ENCODE measurements around the gene TK2.

GRCh38 chr16:66462912-66463311, 87.0 kb downstream of the TK2 start:
- TF ChIP-seq, protein P1, sequence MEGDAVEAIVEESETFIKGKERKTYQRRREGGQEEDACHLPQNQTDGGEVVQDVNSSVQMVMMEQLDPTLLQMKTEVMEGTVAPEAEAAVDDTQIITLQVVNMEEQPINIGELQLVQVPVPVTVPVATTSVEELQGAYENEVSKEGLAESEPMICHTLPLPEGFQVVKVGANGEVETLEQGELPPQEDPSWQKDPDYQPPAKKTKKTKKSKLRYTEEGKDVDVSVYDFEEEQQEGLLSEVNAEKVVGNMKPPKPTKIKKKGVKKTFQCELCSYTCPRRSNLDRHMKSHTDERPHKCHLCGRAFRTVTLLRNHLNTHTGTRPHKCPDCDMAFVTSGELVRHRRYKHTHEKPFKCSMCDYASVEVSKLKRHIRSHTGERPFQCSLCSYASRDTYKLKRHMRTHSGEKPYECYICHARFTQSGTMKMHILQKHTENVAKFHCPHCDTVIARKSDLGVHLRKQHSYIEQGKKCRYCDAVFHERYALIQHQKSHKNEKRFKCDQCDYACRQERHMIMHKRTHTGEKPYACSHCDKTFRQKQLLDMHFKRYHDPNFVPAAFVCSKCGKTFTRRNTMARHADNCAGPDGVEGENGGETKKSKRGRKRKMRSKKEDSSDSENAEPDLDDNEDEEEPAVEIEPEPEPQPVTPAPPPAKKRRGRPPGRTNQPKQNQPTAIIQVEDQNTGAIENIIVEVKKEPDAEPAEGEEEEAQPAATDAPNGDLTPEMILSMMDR (IDR thresholded peaks at IDR 0.05): no peak
- TF ChIP-seq POLR2A (IDR thresholded peaks at IDR 0.05): no peak
